SIG-M5 treated with dmso at 0.1 percent for 504 hours (cell line): ENCODE measurements around the gene PPP1R16B.

Source experiments
- DNase-seq: peaks from one replicate; lab custom pipeline; 2025; ENCODE audit not compliant: unreplicated experiment; lab: John Stamatoyannopoulos, UW

Gene PPP1R16B

GRCh38 chr20:38805502-38805957 lies at the start of gene PPP1R16B:
Gene PPP1R16B, plus strand, starts transcription at chr20:38805697. Its CDS starts 30,229 bp downstream, at chr20:38835926.
- no peak for DNase-seq

- DNase-seq, result no peak
Observed at GRCh38 chr20:38757145-38757775, 48.2 kb upstream of the PPP1R16B start.

GRCh38 chr20:38759106-38759505 lies 46.4 kb upstream of the PPP1R16B start:
- no peak for DNase-seq

- no peak for DNase-seq
Observed at GRCh38 chr20:38760978-38761377, 44.5 kb upstream of the PPP1R16B start.

GRCh38 chr20:38762174-38762573 lies 43.3 kb upstream of the PPP1R16B start:
- no peak for DNase-seq

GRCh38 chr20:38763616-38764015 lies 41.9 kb upstream of the PPP1R16B start:
- no peak for DNase-seq

GRCh38 chr20:38764567-38765318 lies 40.8 kb upstream of the PPP1R16B start:
- DNase-seq, result peak; percentile 66

- DNase-seq, result no peak
Observed at GRCh38 chr20:38766071-38766470, 39.4 kb upstream of the PPP1R16B start.

GRCh38 chr20:38769376-38770295 lies 35.9 kb upstream of the PPP1R16B start:
- no peak for DNase-seq

GRCh38 chr20:38770546-38770945 lies 35.0 kb upstream of the PPP1R16B start:
- DNase-seq, result no peak

GRCh38 chr20:38770970-38771369 lies 34.5 kb upstream of the PPP1R16B start:
- no peak for DNase-seq

- no peak for DNase-seq
Observed at GRCh38 chr20:38771621-38772020, 33.9 kb upstream of the PPP1R16B start.

- DNase-seq, result no peak
Observed at GRCh38 chr20:38774167-38774566, 31.3 kb upstream of the PPP1R16B start.

GRCh38 chr20:38776363-38776762 lies 29.1 kb upstream of the PPP1R16B start:
- DNase-seq, result no peak

- DNase-seq, result no peak
Observed at GRCh38 chr20:38779247-38780097, 26.0 kb upstream of the PPP1R16B start.

- DNase-seq, result no peak
Observed at GRCh38 chr20:38782275-38782674, 23.2 kb upstream of the PPP1R16B start.

- DNase-seq, result no peak
Observed at GRCh38 chr20:38787870-38788269, 17.6 kb upstream of the PPP1R16B start.

GRCh38 chr20:38789503-38790199 lies 15.8 kb upstream of the PPP1R16B start:
- DNase-seq, result no peak

- peak; percentile 64 for DNase-seq
Observed at GRCh38 chr20:38790200-38791053, 15.1 kb upstream of the PPP1R16B start.
